ENCODE data around the gene RAMP1.
"Not testable (repeated sequence)": the region's sequence is repeated elsewhere in the genome, so short reads cannot be mapped to it uniquely, and the experiment has no call there.

Gene RAMP1

GRCh38 chr2:237868074-237868473 is 8.7 kb downstream of the RAMP1 start:
- not testable (repeated sequence) for H2AK5ac ChIP-seq (ENCODE audit: low read length); H3K23ac ChIP-seq (ENCODE audit: low read length); H3K4me3 ChIP-seq (ENCODE audit: low read depth, low read length); H4K12ac ChIP-seq (ENCODE audit: low read depth, low read length); H3K27me3 ChIP-seq (ENCODE audit: insufficient read depth, low read length); H2BK120ac ChIP-seq (ENCODE audit: insufficient read depth, low read length, poor library complexity); H2BK5ac ChIP-seq (ENCODE audit: low read depth, low read length, poor library complexity); DNase-seq; H2AFZ ChIP-seq (ENCODE audit: insufficient read depth, low read length, poor library complexity); H3K4ac ChIP-seq (ENCODE audit: low read depth, low read length); H4K8ac ChIP-seq (ENCODE audit: low read depth, low read length); H3K79me2 ChIP-seq (ENCODE audit: control insufficient read depth, insufficient read depth, low read length, poor library complexity); H3K9me3 ChIP-seq (ENCODE audit: insufficient read depth, low read depth, low read length); H3K18ac ChIP-seq (ENCODE audit: low read length); H3K27ac ChIP-seq (ENCODE audit: low read depth, low read length); H3K36me3 ChIP-seq (ENCODE audit: control insufficient read depth in 1 of 2, insufficient read depth in 2 of 2, low read length in 2 of 2); H2BK12ac ChIP-seq (ENCODE audit: low read length); H3K9ac ChIP-seq (ENCODE audit: low read length); H3K4me2 ChIP-seq (ENCODE audit: low read length); H3K14ac ChIP-seq (ENCODE audit: low read length)
- Histone ChIP-seq H4K91ac (ENCODE audit: low read depth, low read length) (peak overlapping the region; percentile 15), H3K79me1 (ENCODE audit: low read length) (peaks cover 51% of the 10 kb centered on the region), H3K4me1 (ENCODE audit: control insufficient read depth in 1 of 2, insufficient read depth in 2 of 2, low read length in 2 of 2) (peaks cover 47 to 64% of the 10 kb centered on the region in 2 experiments)
- WGBS (ENCODE audit: extremely low coverage, insufficient coverage, insufficient read length): no CpG with 5 or more reads among the region's 4 CpGs

- H2AFZ ChIP-seq (ENCODE audit: insufficient read depth, low read length, poor library complexity): no peak overlapping the region
- no peak overlapping the region for H2AK5ac ChIP-seq (ENCODE audit: low read length)
- H4K8ac ChIP-seq (ENCODE audit: low read depth, low read length): no peak overlapping the region
- peaks cover 49% of the 10 kb centered on the region for H3K79me1 ChIP-seq (ENCODE audit: low read length)
- H3K4me1 ChIP-seq (ENCODE audit: control insufficient read depth in 1 of 2, insufficient read depth in 2 of 2, low read length in 2 of 2): peaks cover 48 to 64% of the 10 kb centered on the region in 2 experiments
- H2BK12ac ChIP-seq (ENCODE audit: low read length): no peak overlapping the region
- H2BK120ac ChIP-seq (ENCODE audit: insufficient read depth, low read length, poor library complexity): no peak overlapping the region
- no peak overlapping the region for H3K4ac ChIP-seq (ENCODE audit: low read depth, low read length)
- peaks cover 4% of the 10 kb centered on the region for H3K79me2 ChIP-seq (ENCODE audit: control insufficient read depth, insufficient read depth, low read length, poor library complexity)
- no peak overlapping the region for H2BK5ac ChIP-seq (ENCODE audit: low read depth, low read length, poor library complexity)
- no peak overlapping the region for H4K12ac ChIP-seq (ENCODE audit: low read depth, low read length)
- H3K9me3 ChIP-seq (ENCODE audit: insufficient read depth, low read depth, low read length): peaks cover 5% of the 10 kb centered on the region
- no peak for DNase-seq
- H3K27me3 ChIP-seq (ENCODE audit: insufficient read depth, low read length): no peaks in the 10 kb centered on the region
- H3K14ac ChIP-seq (ENCODE audit: low read length): no peak overlapping the region
- no CpG with 5 or more reads among the region's 22 CpGs for WGBS (ENCODE audit: extremely low coverage, insufficient coverage, insufficient read length)
- no peaks in the 10 kb centered on the region for H3K36me3 ChIP-seq (ENCODE audit: control insufficient read depth in 1 of 2, insufficient read depth in 2 of 2, low read length in 2 of 2)
- no peak overlapping the region for H3K27ac ChIP-seq (ENCODE audit: low read depth, low read length)
- no peak overlapping the region for H3K4me3 ChIP-seq (ENCODE audit: low read depth, low read length)
- H3K18ac ChIP-seq (ENCODE audit: low read length): no peak overlapping the region
- no peak overlapping the region for H3K4me2 ChIP-seq (ENCODE audit: low read length)
- H3K9ac ChIP-seq (ENCODE audit: low read length): no peak overlapping the region
- H4K91ac ChIP-seq (ENCODE audit: low read depth, low read length): no peak overlapping the region
- H3K23ac ChIP-seq (ENCODE audit: low read length): no peak overlapping the region
These were observed 9.4 kb downstream of the RAMP1 start for GRCh38 chr2:237868631-237869342.

GRCh38 chr2:237869343-237870102 is 10.1 kb downstream of the RAMP1 start:
- Histone ChIP-seq H4K8ac (ENCODE audit: low read depth, low read length) (no peak overlapping the region), H3K18ac (ENCODE audit: low read length) (peak overlapping the region; percentile 12), H3K79me1 (ENCODE audit: low read length) (peaks cover 44% of the 10 kb centered on the region), H3K23ac (ENCODE audit: low read length) (no peak overlapping the region), H3K36me3 (ENCODE audit: control insufficient read depth in 1 of 2, insufficient read depth in 2 of 2, low read length in 2 of 2) (no peaks in the 10 kb centered on the region), H4K91ac (ENCODE audit: low read depth, low read length) (peak overlapping the region; percentile 76), H3K4me2 (ENCODE audit: low read length) (no peak overlapping the region), H3K9me3 (ENCODE audit: insufficient read depth, low read depth, low read length) (peaks cover 5% of the 10 kb centered on the region), H3K27me3 (ENCODE audit: insufficient read depth, low read length) (no peaks in the 10 kb centered on the region), H3K4me3 (ENCODE audit: low read depth, low read length) (no peak overlapping the region), H2BK120ac (ENCODE audit: insufficient read depth, low read length, poor library complexity) (peak overlapping the region; percentile 73), H2AK5ac (ENCODE audit: low read length) (peak overlapping the region; percentile 70), H3K9ac (ENCODE audit: low read length) (no peak overlapping the region), H4K12ac (ENCODE audit: low read depth, low read length) (no peak overlapping the region), H3K4ac (ENCODE audit: low read depth, low read length) (peak overlapping the region; percentile 17), H3K4me1 (ENCODE audit: control insufficient read depth in 1 of 2, insufficient read depth in 2 of 2, low read length in 2 of 2) (peaks cover 48 to 64% of the 10 kb centered on the region in 2 experiments), H3K14ac (ENCODE audit: low read length) (peak overlapping the region; percentile 83), H2BK12ac (ENCODE audit: low read length) (peak overlapping the region; percentile 61), H3K79me2 (ENCODE audit: control insufficient read depth, insufficient read depth, low read length, poor library complexity) (peaks cover 4% of the 10 kb centered on the region), H3K27ac (ENCODE audit: low read depth, low read length) (peak overlapping the region; percentile 8), H2AFZ (ENCODE audit: insufficient read depth, low read length, poor library complexity) (no peak overlapping the region), H2BK5ac (ENCODE audit: low read depth, low read length, poor library complexity) (peak overlapping the region; percentile 54)
- no CpG with 5 or more reads among the region's 21 CpGs for WGBS (ENCODE audit: extremely low coverage, insufficient coverage, insufficient read length)
- no peak for DNase-seq

- no peak overlapping the region for H3K14ac ChIP-seq (ENCODE audit: low read length)
- H2BK5ac ChIP-seq (ENCODE audit: low read depth, low read length, poor library complexity): no peak overlapping the region
- no peaks in the 10 kb centered on the region for H3K36me3 ChIP-seq (ENCODE audit: control insufficient read depth in 1 of 2, insufficient read depth in 2 of 2, low read length in 2 of 2)
- H2BK120ac ChIP-seq (ENCODE audit: insufficient read depth, low read length, poor library complexity): no peak overlapping the region
- no peak overlapping the region for H4K8ac ChIP-seq (ENCODE audit: low read depth, low read length)
- H3K79me1 ChIP-seq (ENCODE audit: low read length): peaks cover 45% of the 10 kb centered on the region
- no peak overlapping the region for H3K4me2 ChIP-seq (ENCODE audit: low read length)
- peaks cover 50 to 65% of the 10 kb centered on the region in 2 experiments for H3K4me1 ChIP-seq (ENCODE audit: control insufficient read depth in 1 of 2, insufficient read depth in 2 of 2, low read length in 2 of 2)
- no peak overlapping the region for H4K12ac ChIP-seq (ENCODE audit: low read depth, low read length)
- no peaks in the 10 kb centered on the region for H3K27me3 ChIP-seq (ENCODE audit: insufficient read depth, low read length)
- no peak overlapping the region for H3K4ac ChIP-seq (ENCODE audit: low read depth, low read length)
- no CpG with 5 or more reads among the region's 11 CpGs for WGBS (ENCODE audit: extremely low coverage, insufficient coverage, insufficient read length)
- H3K4me3 ChIP-seq (ENCODE audit: low read depth, low read length): no peak overlapping the region
- peaks cover 4% of the 10 kb centered on the region for H3K79me2 ChIP-seq (ENCODE audit: control insufficient read depth, insufficient read depth, low read length, poor library complexity)
- no peak overlapping the region for H3K23ac ChIP-seq (ENCODE audit: low read length)
- H3K27ac ChIP-seq (ENCODE audit: low read depth, low read length): no peak overlapping the region
- H2BK12ac ChIP-seq (ENCODE audit: low read length): peak overlapping the region; percentile 59
- no peak overlapping the region for H3K18ac ChIP-seq (ENCODE audit: low read length)
- DNase-seq: no peak
- H3K9me3 ChIP-seq (ENCODE audit: insufficient read depth, low read depth, low read length): peaks cover 5% of the 10 kb centered on the region
- H4K91ac ChIP-seq (ENCODE audit: low read depth, low read length): peak overlapping the region; percentile 76
- H3K9ac ChIP-seq (ENCODE audit: low read length): no peak overlapping the region
- H2AK5ac ChIP-seq (ENCODE audit: low read length): no peak overlapping the region
- H2AFZ ChIP-seq (ENCODE audit: insufficient read depth, low read length, poor library complexity): no peak overlapping the region
These were observed 10.7 kb downstream of the RAMP1 start for GRCh38 chr2:237870126-237870525.
